ENCODE results near the gene OSBPL3.

Gene OSBPL3

DNA sequence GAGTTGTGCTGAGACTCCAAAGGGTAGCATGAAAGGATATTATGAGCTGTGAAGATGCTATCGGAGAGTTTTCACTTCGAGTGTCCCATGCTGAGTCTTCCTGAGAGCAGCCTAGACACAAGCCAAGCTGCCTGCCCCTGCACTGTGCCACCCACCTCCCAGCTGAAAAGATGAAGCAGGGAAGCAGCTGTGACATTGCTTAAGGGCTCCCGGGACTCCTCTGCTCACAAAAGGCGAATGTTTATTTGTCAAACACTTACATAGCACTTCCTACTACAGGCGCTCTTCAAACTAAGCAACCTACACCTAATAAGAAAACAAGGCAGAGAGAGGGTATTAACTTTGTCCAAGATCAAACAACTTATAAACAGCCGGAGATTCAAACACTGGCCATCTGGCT lies 95.6 kb downstream of the OSBPL3 start:
- no peak overlapping the region for H3K4me3 ChIP-seq (ENCODE audit: low read depth, low read length)
- DNase-seq, result no peak
- no peaks in the 10 kb centered on the region for H3K36me3 ChIP-seq (replicated peaks)
- in situ Hi-C loops (cut with HindIII; ENCODE audit: low pct_ligation_motif_present, low sequenced_read_pairs), result no loop called here
- TF ChIP-seq CTCF (IDR thresholded peaks at IDR 0.05; ENCODE audit: low read depth, low read length, missing control alignments), result no peak
- H3K27me3 ChIP-seq (replicated peaks), result no peaks in the 10 kb centered on the region
- H3K27ac ChIP-seq, result peak overlapping the region; percentile 55

DNA sequence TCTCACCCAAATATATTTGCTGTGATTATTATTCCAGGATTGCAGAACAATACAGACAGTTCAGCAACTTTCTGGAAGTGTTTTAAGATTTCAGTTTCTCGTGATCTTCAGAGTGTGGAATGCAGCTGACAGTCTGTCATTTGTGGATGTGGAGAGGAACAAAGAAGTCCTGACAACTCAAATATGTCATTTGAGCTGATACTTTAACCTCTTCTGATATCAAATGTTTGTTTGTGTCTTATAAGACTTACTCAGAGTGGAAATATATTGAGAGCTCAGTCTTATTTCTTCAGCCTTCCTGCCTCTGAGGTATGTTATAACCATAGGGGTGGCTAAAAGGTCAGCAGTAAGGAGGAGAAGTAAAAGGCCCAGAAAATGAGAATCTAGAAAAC lies 96.4 kb downstream of the OSBPL3 start:
- H3K27ac ChIP-seq, result peak overlapping the region; percentile 55
- in situ Hi-C loops (cut with HindIII; ENCODE audit: low pct_ligation_motif_present, low sequenced_read_pairs), result no loop called here
- DNase-seq, result no peak
- TF ChIP-seq CTCF (IDR thresholded peaks at IDR 0.05; ENCODE audit: low read depth, low read length, missing control alignments), result no peak
- H3K4me3 ChIP-seq (ENCODE audit: low read depth, low read length), result no peak overlapping the region
- no peaks in the 10 kb centered on the region for H3K36me3 ChIP-seq (replicated peaks)
- H3K27me3 ChIP-seq (replicated peaks), result no peaks in the 10 kb centered on the region

DNA sequence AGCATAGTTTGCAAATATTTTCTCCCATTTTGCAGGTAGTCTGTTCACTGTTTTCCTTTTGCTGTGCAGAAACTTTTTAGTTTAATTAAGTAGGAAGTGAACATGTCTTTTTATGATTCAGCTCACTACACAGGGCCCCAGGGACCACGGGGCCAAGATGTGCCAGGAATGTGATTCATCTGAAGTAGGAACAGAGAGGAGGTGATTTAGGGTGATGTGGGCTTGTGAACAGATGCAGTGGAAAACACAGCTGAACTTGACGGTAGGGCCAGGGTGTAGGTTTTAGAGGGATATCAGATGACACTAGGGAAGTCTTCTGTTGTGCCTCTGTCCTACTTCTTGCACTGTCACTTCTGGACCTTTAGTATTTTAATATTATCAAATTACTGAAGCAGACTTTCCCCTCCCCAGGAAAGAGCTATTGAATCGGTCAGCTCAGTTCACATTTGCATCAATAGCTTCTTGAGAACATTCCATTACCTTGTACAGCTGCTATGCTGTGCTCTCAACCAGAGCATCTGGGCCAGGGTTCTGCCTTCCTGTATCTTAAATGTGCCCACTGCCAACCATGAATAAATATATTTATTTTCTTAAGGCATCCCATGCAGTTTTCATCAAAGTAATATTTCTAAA lies 96.9 kb downstream of the OSBPL3 start:
- Histone ChIP-seq H3K27me3 (replicated peaks) (no peaks in the 10 kb centered on the region), H3K27ac (peak overlapping the region; percentile 55), H3K36me3 (replicated peaks) (no peaks in the 10 kb centered on the region), H3K4me3 (ENCODE audit: low read depth, low read length) (no peak overlapping the region)
- in situ Hi-C loops (cut with HindIII; ENCODE audit: low pct_ligation_motif_present, low sequenced_read_pairs), result no loop called here
- TF ChIP-seq CTCF (IDR thresholded peaks at IDR 0.05; ENCODE audit: low read depth, low read length, missing control alignments), result no peak
- peak; percentile 84 for DNase-seq

DNA sequence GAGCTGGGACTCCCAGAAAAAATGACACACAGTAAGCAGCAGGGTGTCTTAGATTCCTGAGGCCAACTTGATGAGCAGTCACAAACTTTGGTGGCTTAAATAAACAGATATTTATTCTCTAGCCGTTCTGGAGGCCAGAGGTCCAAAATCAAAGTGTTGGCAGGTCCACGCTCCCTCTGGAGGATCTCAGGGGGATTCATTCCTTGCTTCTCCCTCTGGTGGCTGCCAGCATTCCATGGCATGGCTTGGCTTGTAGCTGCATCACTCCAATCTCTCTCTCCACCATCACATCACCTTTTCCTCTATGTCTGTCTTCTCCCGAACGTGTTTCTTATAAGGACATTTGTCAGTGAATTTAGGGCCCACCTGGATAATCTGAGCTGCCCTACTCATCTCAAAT lies 98.4 kb downstream of the OSBPL3 start:
- DNase-seq, result no peak
- Histone ChIP-seq H3K36me3 (replicated peaks) (no peaks in the 10 kb centered on the region), H3K27ac (no peak overlapping the region), H3K27me3 (replicated peaks) (no peaks in the 10 kb centered on the region), H3K4me3 (ENCODE audit: low read depth, low read length) (no peak overlapping the region)
- TF ChIP-seq CTCF (IDR thresholded peaks at IDR 0.05; ENCODE audit: low read depth, low read length, missing control alignments), result peak; percentile 66
- in situ Hi-C loops (cut with HindIII; ENCODE audit: low pct_ligation_motif_present, low sequenced_read_pairs), result no loop called here

DNA sequence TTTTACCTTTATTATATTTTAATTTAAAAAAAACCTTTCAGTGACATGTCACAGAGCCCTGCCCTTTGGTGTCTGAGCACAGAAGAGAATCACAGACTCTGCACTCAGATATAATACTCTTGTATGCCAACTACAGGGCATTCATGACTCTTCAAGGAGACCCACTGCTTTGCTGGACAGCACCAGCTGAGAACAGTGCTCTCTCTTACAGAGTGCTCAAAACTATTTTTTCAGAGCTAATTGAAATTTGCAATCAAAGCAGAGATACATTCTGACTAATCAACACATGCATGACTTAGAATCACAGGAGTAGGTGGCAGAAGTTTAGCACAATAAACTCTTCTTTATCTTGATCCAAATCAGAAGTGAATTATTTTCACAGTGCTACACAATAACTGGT lies 99.1 kb downstream of the OSBPL3 start:
- in situ Hi-C loops (cut with HindIII; ENCODE audit: low pct_ligation_motif_present, low sequenced_read_pairs), result no loop called here
- no peak overlapping the region for H3K4me3 ChIP-seq (ENCODE audit: low read depth, low read length)

More for the DNA sequence above, 99.1 kb downstream of the OSBPL3 start:
- no peak for TF ChIP-seq CTCF (IDR thresholded peaks at IDR 0.05; ENCODE audit: low read depth, low read length, missing control alignments)
- H3K27ac ChIP-seq, result no peak overlapping the region
- H3K27me3 ChIP-seq (replicated peaks), result no peaks in the 10 kb centered on the region
- H3K36me3 ChIP-seq (replicated peaks), result no peaks in the 10 kb centered on the region
- DNase-seq, result no peak

Measured in brain microvascular endothelial cell (primary cell).